H9 (cell line): ENCODE data around the gene TKFC. TPM values are rescaled to one million over a fixed set of nuclear protein-coding genes. Genes with fewer than 3 reads are reported as not detected.

Experiments used
- DNase-seq: peaks from one replicate; pipeline ENCODE4 v3.0.0-alpha.2; 2017
- H2AFZ ChIP-seq: one replicate; pipeline ENCODE4 v1.6.1; 2013; ENCODE audit warnings: mild to moderate bottlenecking, low read length, control low read depth, moderate library complexity
- H2AK5ac ChIP-seq: 2 replicates; pipeline ENCODE4 v1.6.1; 2013; ENCODE audit warnings: low read length, control low read depth, mixed read lengths; ENCODE audit not compliant: insufficient read length
- H2BK120ac ChIP-seq: one replicate; pipeline ENCODE4 v1.6.1; 2013; ENCODE audit warnings: low read depth, mild to moderate bottlenecking, low read length, control low read depth, inconsistent platforms; ENCODE audit not compliant: poor library complexity, severe bottlenecking
- H2BK12ac ChIP-seq: 2 replicates; pipeline ENCODE4 v1.6.1; 2013; ENCODE audit warnings: low read length, control low read depth, mixed read lengths, low read depth; ENCODE audit not compliant: insufficient read length
- H2BK15ac ChIP-seq: 2 replicates; pipeline ENCODE4 v1.6.1; 2013; ENCODE audit warnings: low read depth, low read length, control low read depth
- H2BK20ac ChIP-seq: one replicate; pipeline ENCODE4 v1.6.1; 2013; ENCODE audit warnings: low read depth, mild to moderate bottlenecking, low read length, control low read depth, inconsistent platforms; ENCODE audit not compliant: poor library complexity, severe bottlenecking
- H2BK5ac ChIP-seq: 2 replicates; pipeline ENCODE4 v1.6.1; 2013; ENCODE audit warnings: low read length, control low read depth, mixed read lengths; ENCODE audit not compliant: insufficient read length
- H3K14ac ChIP-seq: 2 replicates; pipeline ENCODE4 v1.6.1; 2013; ENCODE audit warnings: low read length, control low read depth; ENCODE audit not compliant: insufficient read depth
- H3K18ac ChIP-seq: 2 replicates; pipeline ENCODE4 v1.6.1; 2013; ENCODE audit warnings: low read depth, mild to moderate bottlenecking, mixed read lengths, low read length, control low read depth; ENCODE audit not compliant: insufficient read length
- H3K23ac ChIP-seq: 2 replicates; pipeline ENCODE4 v1.6.1; 2013; ENCODE audit warnings: low read length, control low read depth, mixed read lengths, low read depth; ENCODE audit not compliant: insufficient read length
- H3K23me2 ChIP-seq: 2 replicates; pipeline ENCODE4 v1.6.1; 2013; ENCODE audit warnings: low read depth, mild to moderate bottlenecking, mixed read lengths, low read length, control low read depth; ENCODE audit not compliant: insufficient read length, poor library complexity, severe bottlenecking
- H3K27ac ChIP-seq: 2 replicates; pipeline ENCODE4 v1.5.1; 2013; ENCODE audit warnings: low read length, control low read depth, mixed read lengths, low read depth; ENCODE audit not compliant: insufficient read length
- H3K27me3 ChIP-seq: 2 replicates; pipeline ENCODE4 v1.6.1; 2013; ENCODE audit warnings: low read length, control low read depth, inconsistent platforms; ENCODE audit not compliant: insufficient read depth
- H3K4ac ChIP-seq: 2 replicates; pipeline ENCODE4 v1.6.1; 2013; ENCODE audit warnings: low read depth, mild to moderate bottlenecking, control low read depth, inconsistent platforms, low read length, moderate library complexity
- H3K4me1 ChIP-seq: 2 replicates; pipeline ENCODE4 v1.6.1; 2013; ENCODE audit warnings: low read length, control low read depth, inconsistent platforms; ENCODE audit not compliant: insufficient read depth
- H3K4me2 ChIP-seq: 2 replicates; pipeline ENCODE4 v1.6.1; 2013; ENCODE audit warnings: low read length, control low read depth, mixed read lengths; ENCODE audit not compliant: insufficient read length, insufficient read depth
- H3K56ac ChIP-seq: 2 replicates; pipeline ENCODE4 v1.6.1; 2013; ENCODE audit warnings: low read depth, mild to moderate bottlenecking, mixed read lengths, low read length, control low read depth; ENCODE audit not compliant: insufficient read length
- H3K79me1 ChIP-seq: 2 replicates; pipeline ENCODE4 v1.6.1; 2013; ENCODE audit warnings: low read depth, mild to moderate bottlenecking, moderate library complexity, low read length, control low read depth, inconsistent platforms; ENCODE audit not compliant: insufficient read depth, poor library complexity, severe bottlenecking
- H3K79me2 ChIP-seq: 2 replicates; pipeline ENCODE4 v1.6.1; 2013; ENCODE audit warnings: low read length, control low read depth, inconsistent platforms; ENCODE audit not compliant: insufficient read depth
- H3K9ac ChIP-seq: 2 replicates; pipeline ENCODE4 v1.6.1; 2013; ENCODE audit warnings: low read length, control low read depth, mixed read lengths; ENCODE audit not compliant: insufficient read length; ENCODE audit errors: extremely low read depth
- H3K9me3 ChIP-seq: one replicate; pipeline ENCODE4 v1.6.1; 2013; ENCODE audit warnings: low read depth, low read length, inconsistent platforms; ENCODE audit not compliant: control insufficient read depth
- H3T11ph ChIP-seq: one replicate; pipeline ENCODE4 v1.6.1; 2013; ENCODE audit warnings: mild to moderate bottlenecking, low read length, control low read depth, inconsistent platforms
- H4K20me1 ChIP-seq: one replicate; pipeline ENCODE4 v1.6.1; 2013; ENCODE audit not compliant: control insufficient read depth, insufficient read length, insufficient read depth
- H4K5ac ChIP-seq: 2 replicates; pipeline ENCODE4 v1.6.1; 2013; ENCODE audit warnings: low read depth, mild to moderate bottlenecking, mixed read lengths, low read length, control low read depth; ENCODE audit not compliant: insufficient read length
- H4K8ac ChIP-seq: replicated peaks from 2 replicates; pipeline ENCODE4 v1.6.1; 2013; ENCODE audit warnings: low read length, control low read depth, mixed read lengths, low read depth; ENCODE audit not compliant: insufficient read length
- H4K91ac ChIP-seq: 2 replicates; pipeline ENCODE4 v1.6.1; 2013; ENCODE audit warnings: low read depth, mild to moderate bottlenecking, moderate library complexity, mixed read lengths, low read length, control low read depth; ENCODE audit not compliant: insufficient read length
- H3K27ac Mint-ChIP-seq, 3 experiments: 2 replicates in 2 of 3; 3 replicates in 1 of 3; pipeline ENCODE4 v1.8.0; 2020 to 2021; ENCODE audit warnings: mixed read lengths in 3 of 3, mild to moderate bottlenecking in 1 of 3, moderate library complexity in 1 of 3
- H3K27me3 Mint-ChIP-seq: 2 replicates; pipeline ENCODE4 v1.8.0; 2021; ENCODE audit warnings: low read depth, mild to moderate bottlenecking, moderate library complexity, mixed read lengths
- H3K36me3 Mint-ChIP-seq, 3 experiments: 2 replicates in 2 of 3; 3 replicates in 1 of 3; pipeline ENCODE4 v1.8.0; 2020 to 2021; ENCODE audit warnings: low read depth in 3 of 3, mixed read lengths in 3 of 3; ENCODE audit not compliant: insufficient read depth in 1 of 3
- H3K4me1 Mint-ChIP-seq, 2 experiments: 2 replicates each; pipeline ENCODE4 v1.8.0; 2020; ENCODE audit warnings: mixed read lengths in 2 of 2
- H3K4me3 Mint-ChIP-seq, 2 experiments: 2 replicates in 1 of 2; 3 replicates in 1 of 2; pipeline ENCODE4 v1.8.0; 2020 to 2021; ENCODE audit warnings: mild to moderate bottlenecking in 2 of 2, mixed read lengths in 2 of 2, moderate library complexity in 1 of 2
- H3K9me3 Mint-ChIP-seq, 2 experiments: 2 replicates in 1 of 2; 3 replicates in 1 of 2; pipeline ENCODE4 v1.8.0; 2020; ENCODE audit warnings: mild to moderate bottlenecking in 2 of 2, mixed read lengths in 2 of 2, moderate library complexity in 1 of 2
- WGBS: extraction: QIAGEN DNeasy Blood & Tissue Kit; methylation state at CpG from one replicate; pipeline ENCODE4 v1.1.7; 2013; ENCODE audit warnings: missing lambda C conversion rate, low lambda C conversion rate, mixed read lengths; ENCODE audit not compliant: insufficient read length; ENCODE audit errors: extremely low coverage; 5-methylcytosine and 5-hydroxymethylcytosine counted together
- total RNA-seq: library from RNA; stranded (reverse); gene quantifications from 2 replicates; pipeline ENCODE4 v1.2.1, GENCODE V29; 2021
- TF ChIP-seq, protein P1 (sequence below): fragments of 200-600 bp; sonication (generic); conservative IDR thresholded peaks from 3 replicates; pipeline ENCODE4 v1.8.0; 2021; ENCODE audit warnings: antibody characterized with exemption, mild to moderate bottlenecking

The TKFC gene
- total RNA-seq, 1 experiment from 2014 or later = 59.0 TPM

DNA sequence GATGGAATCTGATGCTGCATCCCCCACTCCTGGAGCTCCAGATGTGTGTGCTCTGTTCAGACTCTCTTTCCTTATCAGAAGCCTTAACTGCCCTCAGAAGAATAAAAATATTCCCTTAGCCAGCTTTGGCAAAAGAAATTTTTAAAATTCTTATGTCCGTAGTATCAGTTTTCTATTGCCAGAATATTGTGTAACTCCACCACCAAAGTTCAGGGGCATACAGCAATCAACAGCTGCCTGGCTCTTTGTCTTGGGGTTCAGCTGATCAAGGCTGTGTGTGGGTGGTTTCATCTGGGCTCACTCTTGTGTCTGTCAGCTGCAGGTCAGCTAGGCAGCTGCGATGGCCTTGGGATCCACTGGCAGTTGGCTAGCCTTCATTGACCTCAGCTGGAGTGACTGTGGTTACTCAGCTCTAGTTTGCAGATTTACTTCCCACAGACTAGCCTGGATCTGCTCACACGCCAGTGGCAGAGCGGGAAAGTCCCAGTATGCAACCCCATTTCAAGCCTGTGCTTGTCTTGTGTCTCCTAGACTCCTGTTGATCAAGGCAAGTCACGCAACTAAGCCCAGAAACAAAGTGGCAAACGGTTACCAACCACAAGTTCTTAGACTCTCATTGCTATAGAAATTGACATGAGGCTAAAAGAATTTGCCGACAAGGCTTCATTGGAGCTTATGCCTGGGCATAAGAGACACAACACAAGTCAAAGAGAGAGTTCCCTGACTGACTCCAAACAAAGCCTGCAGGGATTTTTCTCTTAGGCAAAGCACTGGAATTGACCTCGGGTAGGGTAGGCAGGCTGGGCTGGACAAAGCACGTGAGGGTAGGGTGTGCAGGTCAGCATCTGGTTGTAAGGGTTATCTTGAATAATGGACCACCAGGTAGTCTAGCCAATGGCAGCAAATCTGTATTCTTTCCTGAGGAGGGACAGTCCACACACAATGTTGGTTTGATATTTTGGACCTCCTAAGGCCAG is 36.6 kb downstream of the TKFC start:
- no peak overlapping the region for H3T11ph ChIP-seq
- no peak overlapping the region for H2AFZ ChIP-seq
- H3K9me3 ChIP-seq = peaks cover 12% of the 10 kb centered on the region
- TF ChIP-seq, protein P1, sequence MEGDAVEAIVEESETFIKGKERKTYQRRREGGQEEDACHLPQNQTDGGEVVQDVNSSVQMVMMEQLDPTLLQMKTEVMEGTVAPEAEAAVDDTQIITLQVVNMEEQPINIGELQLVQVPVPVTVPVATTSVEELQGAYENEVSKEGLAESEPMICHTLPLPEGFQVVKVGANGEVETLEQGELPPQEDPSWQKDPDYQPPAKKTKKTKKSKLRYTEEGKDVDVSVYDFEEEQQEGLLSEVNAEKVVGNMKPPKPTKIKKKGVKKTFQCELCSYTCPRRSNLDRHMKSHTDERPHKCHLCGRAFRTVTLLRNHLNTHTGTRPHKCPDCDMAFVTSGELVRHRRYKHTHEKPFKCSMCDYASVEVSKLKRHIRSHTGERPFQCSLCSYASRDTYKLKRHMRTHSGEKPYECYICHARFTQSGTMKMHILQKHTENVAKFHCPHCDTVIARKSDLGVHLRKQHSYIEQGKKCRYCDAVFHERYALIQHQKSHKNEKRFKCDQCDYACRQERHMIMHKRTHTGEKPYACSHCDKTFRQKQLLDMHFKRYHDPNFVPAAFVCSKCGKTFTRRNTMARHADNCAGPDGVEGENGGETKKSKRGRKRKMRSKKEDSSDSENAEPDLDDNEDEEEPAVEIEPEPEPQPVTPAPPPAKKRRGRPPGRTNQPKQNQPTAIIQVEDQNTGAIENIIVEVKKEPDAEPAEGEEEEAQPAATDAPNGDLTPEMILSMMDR = no peak
- H3K79me2 ChIP-seq = no peaks in the 10 kb centered on the region
- H3K4ac ChIP-seq = no peak overlapping the region
- Mint-ChIP-seq H3K4me3 (no peak overlapping the region), H3K27me3 (no peaks in the 10 kb centered on the region), H3K27ac (no peak overlapping the region; a peak in 1 of 7 replicates), H3K4me1 (no peaks in the 10 kb centered on the region), H3K36me3 (peaks cover 68 to 92% (median 87%) of the 10 kb centered on the region in 3 experiments), H3K9me3 (peaks cover 29 to 33% of the 10 kb centered on the region in 2 experiments)
- H2BK20ac ChIP-seq = no peak overlapping the region
- no peak overlapping the region for H3K18ac ChIP-seq
- no peaks in the 10 kb centered on the region for H4K20me1 ChIP-seq
- no peak overlapping the region for H3K4me2 ChIP-seq
- no peak overlapping the region for H3K23ac ChIP-seq
- no peak overlapping the region for H4K91ac ChIP-seq
- no peaks in the 10 kb centered on the region for H3K79me1 ChIP-seq
- no peaks in the 10 kb centered on the region for H3K27me3 ChIP-seq
- no peak overlapping the region for H4K5ac ChIP-seq
- no peak overlapping the region for H2BK120ac ChIP-seq
- H3K9ac ChIP-seq = no peak overlapping the region
- H3K14ac ChIP-seq = no peak overlapping the region
- H4K8ac ChIP-seq = no peak overlapping the region
- DNase-seq = no peak
- WGBS = no CpG with 5 or more reads among the region's 9 CpGs
- H2BK12ac ChIP-seq = no peak overlapping the region
- no peak overlapping the region for H3K27ac ChIP-seq
- H3K23me2 ChIP-seq = no peaks in the 10 kb centered on the region
- H3K56ac ChIP-seq = no peak overlapping the region
- H3K4me1 ChIP-seq = no peaks in the 10 kb centered on the region
- no peak overlapping the region for H2BK15ac ChIP-seq
- H2BK5ac ChIP-seq = no peak overlapping the region
- no peak overlapping the region for H2AK5ac ChIP-seq
